Activated T-cell treated with anti-CD3 and anti-CD28 coated beads, Interleukin-2, amount 50 U/mL, for 72 hours (primary cell): Measurements from ENCODE around the gene GOT1. TPM values are rescaled to one million over a fixed set of nuclear protein-coding genes. Genes with fewer than 3 reads are reported as not detected.

ENCODE experiments used
- ATAC-seq, 2 donors: fragments of 150-1000 bp; cut with Tn5 transposase; replicated peaks in 1 of 2; 2 replicates each; pipeline ENCODE4 v1.10.0; 2021; ENCODE audit warnings: moderate library complexity in 2 of 2, mild to moderate bottlenecking in 1 of 2
- DNase-seq, 2 donors: peaks; one replicate each; pipeline ENCODE4 v3.0.0; 2021 to 2022; ENCODE audit warnings: mixed read lengths in 1 of 2
- H3K27ac Mint-ChIP-seq: one replicate; pipeline ENCODE4 v1.8.0; 2022; ENCODE audit warnings: mild to moderate bottlenecking, moderate library complexity, mixed read lengths
- H3K27me3 Mint-ChIP-seq: one replicate; pipeline ENCODE4 v1.8.0; 2022; ENCODE audit warnings: low read depth, mixed read lengths
- H3K36me3 Mint-ChIP-seq, 2 donors: one replicate each; pipeline ENCODE4 v1.8.0; 2022; ENCODE audit warnings: mixed read lengths in 2 of 2, mild to moderate bottlenecking in 1 of 2; ENCODE audit not compliant: insufficient read depth in 2 of 2
- H3K4me1 Mint-ChIP-seq: one replicate; pipeline ENCODE4 v1.8.0; 2022; ENCODE audit warnings: low read depth, mixed read lengths
- H3K4me3 Mint-ChIP-seq, 2 donors: one replicate each; pipeline ENCODE4 v1.8.0; 2022; ENCODE audit warnings: mild to moderate bottlenecking in 2 of 2, mixed read lengths in 2 of 2, moderate library complexity in 2 of 2
- H3K9me3 Mint-ChIP-seq, 2 donors: one replicate each; pipeline ENCODE4 v1.8.0; 2022; ENCODE audit warnings: mixed read lengths in 2 of 2
- total RNA-seq, 2 donors: library from RNA; stranded (reverse); gene quantifications; one replicate each; pipeline ENCODE4 v1.2.3, GENCODE V29; 2022

GOT1 gene
- total RNA-seq, 2 donors from 2014 or later, result 101 to 103 TPM

DNA sequence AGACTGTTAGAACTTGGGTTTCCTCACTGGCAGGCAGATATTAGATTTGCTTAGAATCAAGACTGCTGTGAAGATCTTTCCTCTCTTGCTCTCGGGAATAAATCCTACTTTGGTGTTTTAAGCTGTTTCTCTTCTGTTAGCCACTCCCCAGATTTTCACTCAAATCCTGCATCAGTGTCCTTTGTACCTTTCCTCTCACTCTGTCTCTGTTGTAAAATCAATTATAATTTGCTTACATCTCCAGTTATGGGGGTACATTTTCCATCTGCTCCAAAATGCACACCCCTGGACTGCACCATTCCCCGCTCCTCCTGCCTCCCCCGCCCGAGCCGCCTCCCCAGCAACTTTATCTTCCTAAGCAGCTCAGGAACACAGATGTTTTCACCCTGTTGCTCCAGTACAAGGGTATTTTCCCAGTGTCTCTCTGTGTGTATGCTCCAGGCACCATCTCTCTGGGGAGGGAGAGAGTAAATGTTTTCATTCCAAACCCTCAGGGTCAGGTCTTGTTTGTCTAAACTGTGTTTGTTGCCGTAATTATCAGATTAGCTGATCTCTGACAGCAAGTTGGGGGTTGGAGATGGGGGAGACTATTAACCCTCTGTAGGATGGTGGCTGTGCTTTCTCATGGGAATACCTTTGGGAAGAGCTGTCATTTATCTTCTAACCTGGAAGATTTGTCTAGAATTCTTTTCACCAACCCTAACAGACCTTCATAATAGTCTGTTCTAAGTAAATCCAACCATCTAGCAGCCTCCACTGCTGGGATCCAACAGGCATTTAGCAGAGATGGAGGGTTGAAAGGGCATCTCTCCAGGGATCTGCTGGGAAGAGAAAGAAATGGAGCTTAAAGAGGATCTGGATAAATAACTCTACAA lies 20.4 kb upstream of the GOT1 start:
- Mint-ChIP-seq H3K4me1 (no peaks in the 10 kb centered on the region), H3K27me3 (peaks cover 39% of the 10 kb centered on the region), H3K27ac (no peak overlapping the region), H3K4me3 (no peak overlapping the region), H3K9me3 (no peaks in the 10 kb centered on the region), H3K36me3 (no peaks in the 10 kb centered on the region)
- no peak for ATAC-seq
- no peak for DNase-seq

DNA sequence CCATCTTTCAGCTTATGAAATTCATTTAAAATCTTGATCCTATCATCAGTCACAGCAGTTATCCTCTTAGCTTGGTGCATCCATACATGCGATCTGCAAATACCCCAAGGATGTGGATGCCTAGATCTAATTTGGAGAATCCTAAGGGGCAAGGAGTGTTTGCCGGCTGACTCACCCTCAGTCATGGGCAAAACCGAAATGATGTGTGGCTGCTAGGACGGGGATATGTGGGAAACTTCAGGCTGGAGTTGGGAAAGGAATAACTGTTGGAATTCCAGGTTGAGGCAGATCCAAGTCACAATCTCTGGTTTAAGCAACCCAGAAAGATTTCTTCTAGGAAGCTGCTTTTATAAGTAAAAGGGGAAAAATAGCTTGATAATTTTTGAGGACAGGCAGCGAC lies 19.7 kb upstream of the GOT1 start:
- Mint-ChIP-seq H3K4me1 (no peaks in the 10 kb centered on the region), H3K27me3 (peaks cover 34% of the 10 kb centered on the region), H3K9me3 (no peaks in the 10 kb centered on the region), H3K27ac (no peak overlapping the region), H3K36me3 (no peaks in the 10 kb centered on the region), H3K4me3 (no peak overlapping the region)
- ATAC-seq (no peak), DNase-seq (no peak)

DNA sequence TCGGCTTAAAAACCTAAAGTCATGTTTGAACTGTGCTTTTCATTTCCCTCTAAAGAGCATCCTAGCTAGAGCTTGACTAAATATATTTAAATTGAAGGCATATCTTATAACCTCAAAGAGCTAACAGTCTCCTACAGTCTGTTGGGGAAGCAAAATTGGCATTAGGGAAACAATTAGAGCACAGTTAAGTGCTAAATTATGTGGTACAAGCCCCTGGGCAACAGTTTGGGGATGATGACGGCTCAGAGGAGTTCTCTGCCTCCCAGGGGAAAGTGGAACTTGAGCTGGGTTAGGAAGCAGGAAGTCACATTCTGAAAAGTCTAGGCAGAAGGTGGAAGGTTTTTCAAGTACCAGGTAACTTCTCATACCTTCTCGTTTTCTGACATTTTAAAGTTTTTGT lies 18.6 kb upstream of the GOT1 start:
- Mint-ChIP-seq H3K4me1 (no peaks in the 10 kb centered on the region), H3K9me3 (no peaks in the 10 kb centered on the region), H3K27me3 (peaks cover 26% of the 10 kb centered on the region), H3K27ac (no peak overlapping the region), H3K36me3 (no peaks in the 10 kb centered on the region), H3K4me3 (no peak overlapping the region)
- no peak for DNase-seq
- ATAC-seq, result no peak

DNA sequence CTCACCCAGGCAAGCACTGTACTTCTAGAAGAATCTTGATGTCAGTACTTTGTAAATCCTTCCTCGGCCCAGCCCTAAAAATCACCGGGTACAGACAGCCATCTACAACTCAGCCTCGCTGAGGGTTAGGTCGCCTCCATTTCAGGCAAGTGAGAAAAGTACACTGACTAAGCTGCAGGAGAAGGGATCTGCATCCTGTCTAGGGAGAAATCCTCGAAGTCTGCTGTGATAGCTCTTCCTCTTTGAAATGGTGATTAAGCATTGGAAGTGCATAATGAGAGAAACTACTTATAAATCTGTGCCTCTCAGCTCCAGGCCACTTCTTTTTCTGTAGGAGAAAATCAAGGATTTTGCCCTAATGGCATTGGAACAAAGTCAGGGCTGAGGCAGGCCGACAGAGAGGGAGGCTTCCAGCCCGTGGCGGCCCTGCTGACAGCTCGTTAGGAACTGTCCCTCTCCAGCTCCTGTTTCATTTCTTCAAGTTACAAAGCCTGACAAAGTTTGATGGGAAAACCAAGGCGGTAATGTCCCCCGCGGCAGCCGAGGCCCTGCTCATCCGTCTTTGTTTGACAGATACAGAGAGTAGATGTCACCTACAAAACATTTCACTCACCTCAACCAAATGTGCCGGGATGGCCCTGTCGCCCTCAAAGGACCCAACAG lies 14.1 kb upstream of the GOT1 start:
- H3K9me3 Mint-ChIP-seq, result no peaks in the 10 kb centered on the region

DNA sequence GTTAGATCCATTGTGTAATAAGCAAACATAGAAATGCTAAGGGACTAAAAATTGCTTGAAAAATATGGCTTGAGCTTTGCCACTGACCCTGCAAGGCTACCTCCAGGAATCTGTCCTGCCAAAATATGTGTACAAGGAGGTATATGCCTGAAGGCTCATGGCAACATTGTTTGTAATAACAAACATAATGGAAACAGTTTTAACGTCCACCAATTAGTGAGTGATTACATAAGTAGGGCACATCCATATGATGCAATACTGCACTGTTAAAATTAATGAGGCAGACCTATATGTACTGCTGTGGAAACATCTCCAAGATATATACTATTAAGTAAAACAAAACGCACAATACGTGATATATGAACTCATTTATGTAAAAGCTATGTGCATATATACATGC lies 13.1 kb upstream of the GOT1 start:
- H3K4me3 Mint-ChIP-seq, result no peak overlapping the region
- no peak for ATAC-seq
- no peak overlapping the region for H3K27ac Mint-ChIP-seq
- H3K4me1 Mint-ChIP-seq, result no peaks in the 10 kb centered on the region
- DNase-seq, result no peak
- H3K9me3 Mint-ChIP-seq, result no peaks in the 10 kb centered on the region
- no peaks in the 10 kb centered on the region for H3K27me3 Mint-ChIP-seq
- H3K36me3 Mint-ChIP-seq, result no peaks in the 10 kb centered on the region

More for the DNA sequence above, 14.1 kb upstream of the GOT1 start:
- peaks cover 6% of the 10 kb centered on the region for H3K27me3 Mint-ChIP-seq
- no peak overlapping the region for H3K4me3 Mint-ChIP-seq
- DNase-seq (no peak), ATAC-seq (no peak)
- H3K27ac Mint-ChIP-seq, result no peak overlapping the region
- no peaks in the 10 kb centered on the region for H3K36me3 Mint-ChIP-seq
- no peaks in the 10 kb centered on the region for H3K4me1 Mint-ChIP-seq

DNA sequence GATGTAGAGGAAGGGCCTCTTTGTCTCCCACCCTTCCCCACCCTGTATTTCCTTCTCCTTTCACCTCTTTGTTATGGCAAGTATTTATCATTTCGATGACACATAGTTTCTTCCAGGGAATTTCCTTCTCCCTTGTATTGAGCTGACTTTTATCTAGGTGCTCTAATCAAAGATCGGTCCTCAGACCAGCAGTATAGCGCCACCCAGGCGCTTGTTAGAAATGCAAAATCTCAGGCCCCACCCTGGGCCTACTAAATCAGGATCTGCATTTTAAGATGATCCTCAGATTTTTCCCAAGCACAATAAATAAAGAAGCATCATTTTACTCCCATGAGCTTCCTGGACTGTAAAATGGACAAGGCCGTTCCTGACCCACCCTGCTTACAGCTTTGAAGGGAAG lies 12.0 kb upstream of the GOT1 start:
- no peak overlapping the region for H3K27ac Mint-ChIP-seq
- H3K36me3 Mint-ChIP-seq, result no peaks in the 10 kb centered on the region
- H3K4me1 Mint-ChIP-seq, result no peaks in the 10 kb centered on the region
- no peaks in the 10 kb centered on the region for H3K9me3 Mint-ChIP-seq
- H3K27me3 Mint-ChIP-seq, result no peaks in the 10 kb centered on the region
- DNase-seq (no peak), ATAC-seq (no peak)
- no peak overlapping the region for H3K4me3 Mint-ChIP-seq

DNA sequence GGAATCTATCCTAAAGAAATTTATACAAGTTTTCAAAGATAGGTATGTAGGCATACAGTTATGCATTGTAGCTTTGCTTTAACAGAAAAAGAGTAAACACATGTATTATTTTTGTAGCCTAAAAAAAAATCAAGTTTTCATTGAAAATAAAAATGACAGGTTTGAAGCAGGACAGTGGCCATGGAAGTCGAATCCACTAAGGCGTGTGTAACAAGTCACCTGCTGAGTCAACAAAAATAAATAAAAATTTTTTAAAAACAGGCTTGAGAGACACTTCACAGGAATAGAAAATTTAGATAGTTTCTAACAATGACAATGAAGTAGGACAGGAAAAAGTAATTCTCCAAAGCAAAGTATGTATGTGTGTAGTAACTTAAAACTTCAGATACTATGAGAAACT lies 8.5 kb upstream of the GOT1 start:
- H3K27ac Mint-ChIP-seq, result no peak overlapping the region
- H3K4me3 Mint-ChIP-seq, result no peak overlapping the region
- no peaks in the 10 kb centered on the region for H3K36me3 Mint-ChIP-seq
- DNase-seq (no peak), ATAC-seq (no peak)
- peaks cover 6% of the 10 kb centered on the region for H3K4me1 Mint-ChIP-seq
- H3K9me3 Mint-ChIP-seq, result no peaks in the 10 kb centered on the region
- no peaks in the 10 kb centered on the region for H3K27me3 Mint-ChIP-seq

DNA sequence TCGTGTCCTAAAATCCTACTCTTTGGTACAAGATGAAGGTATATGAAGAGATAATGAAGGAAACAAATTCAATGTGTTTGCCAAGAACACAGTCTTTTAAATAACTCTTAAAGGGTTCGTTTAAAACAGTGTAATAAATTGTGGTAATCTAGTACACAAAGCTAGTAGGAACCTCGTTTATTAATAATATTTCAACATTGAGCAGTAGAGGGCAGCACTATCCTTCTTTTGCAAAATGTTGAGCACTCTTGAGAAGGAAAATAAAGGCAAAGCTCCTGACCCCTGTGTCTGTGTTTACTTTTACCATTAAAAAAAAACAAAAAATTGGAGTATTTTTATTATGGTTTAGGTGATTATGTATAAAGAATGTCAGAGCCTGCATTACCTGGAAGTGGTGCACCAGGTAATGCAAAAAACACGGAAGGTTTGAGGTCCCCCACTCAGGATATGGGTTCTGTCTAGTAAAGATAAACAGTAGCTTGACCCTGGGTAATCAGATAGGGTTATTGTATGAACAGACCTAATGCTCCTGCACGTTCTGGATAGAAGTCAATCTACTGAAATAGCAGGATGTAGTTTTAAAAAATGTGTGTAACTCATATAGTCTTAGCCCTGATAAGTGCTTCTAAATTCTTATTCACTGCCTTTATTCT lies 5.7 kb upstream of the GOT1 start:
- H3K9me3 Mint-ChIP-seq, result no peaks in the 10 kb centered on the region
- H3K4me3 Mint-ChIP-seq, result no peak overlapping the region
- ATAC-seq, result no peak
- DNase-seq, result no peak
- peaks cover 3 to 4% of the 10 kb centered on the region in 2 donors for H3K36me3 Mint-ChIP-seq
- H3K27me3 Mint-ChIP-seq, result no peaks in the 10 kb centered on the region
- peaks cover 20% of the 10 kb centered on the region for H3K4me1 Mint-ChIP-seq
- H3K27ac Mint-ChIP-seq, result no peak overlapping the region

DNA sequence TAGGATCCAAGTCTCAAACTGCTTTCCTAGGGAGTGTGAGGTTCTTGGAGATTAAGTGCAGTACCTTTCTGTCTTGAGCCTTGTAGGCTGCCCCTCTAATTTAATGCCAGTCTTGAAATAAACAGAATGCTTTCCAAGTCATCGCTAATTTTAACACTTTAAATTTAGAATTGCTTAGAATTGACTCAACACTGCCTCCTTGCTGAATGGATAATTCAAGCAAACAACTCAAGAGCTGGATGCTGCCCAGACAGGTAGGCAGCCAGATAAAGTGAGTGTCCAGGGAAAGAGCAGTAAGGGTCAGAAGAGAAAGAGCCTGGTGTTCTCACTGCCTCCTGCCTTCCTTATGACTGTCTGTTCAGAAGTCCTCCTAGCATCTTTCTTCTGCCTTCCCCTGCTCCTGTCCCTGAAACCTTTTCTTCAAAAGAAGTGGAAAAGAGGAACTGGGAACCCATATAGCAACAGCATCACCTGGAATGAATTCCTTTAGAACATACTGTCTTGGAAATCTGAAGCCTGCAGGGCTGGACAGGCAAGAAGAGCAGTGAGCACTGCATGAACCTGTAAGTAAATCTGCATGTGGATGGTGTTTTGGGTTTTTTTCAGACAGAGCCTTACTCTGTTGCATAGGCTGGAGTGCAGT lies 3.1 kb upstream of the GOT1 start:
- ATAC-seq (no peak), DNase-seq (no peak)
- Mint-ChIP-seq H3K9me3 (no peaks in the 10 kb centered on the region), H3K4me1 (peaks cover 40% of the 10 kb centered on the region), H3K27ac (no peak overlapping the region), H3K27me3 (no peaks in the 10 kb centered on the region), H3K4me3 (no peak overlapping the region), H3K36me3 (peaks cover 8 to 11% of the 10 kb centered on the region in 2 donors)

DNA sequence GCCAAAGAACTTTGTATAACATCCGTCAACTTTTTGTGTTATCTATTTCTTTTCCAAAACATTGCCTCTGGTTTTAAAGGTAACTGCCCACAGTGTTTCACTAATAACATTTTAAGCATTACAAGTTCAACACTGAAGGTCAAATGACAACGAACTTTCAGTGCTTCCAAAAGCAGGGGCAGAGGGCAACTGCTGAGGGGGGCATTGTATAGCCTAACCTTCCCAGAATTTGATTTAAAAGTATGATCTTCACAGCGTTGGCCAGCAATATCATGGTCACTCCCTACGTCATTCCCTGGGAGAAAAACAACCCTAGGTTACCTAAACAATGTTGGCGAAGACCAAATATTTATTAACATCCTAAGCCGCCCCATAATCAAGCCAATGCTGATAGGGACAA lies 2.5 kb upstream of the GOT1 start:
- Mint-ChIP-seq H3K36me3 (peaks cover 8 to 11% of the 10 kb centered on the region in 2 donors), H3K27ac (no peak overlapping the region), H3K4me3 (no peak overlapping the region), H3K4me1 (peaks cover 42% of the 10 kb centered on the region), H3K9me3 (no peaks in the 10 kb centered on the region), H3K27me3 (no peaks in the 10 kb centered on the region)
- DNase-seq, result no peak
- no peak for ATAC-seq

DNA sequence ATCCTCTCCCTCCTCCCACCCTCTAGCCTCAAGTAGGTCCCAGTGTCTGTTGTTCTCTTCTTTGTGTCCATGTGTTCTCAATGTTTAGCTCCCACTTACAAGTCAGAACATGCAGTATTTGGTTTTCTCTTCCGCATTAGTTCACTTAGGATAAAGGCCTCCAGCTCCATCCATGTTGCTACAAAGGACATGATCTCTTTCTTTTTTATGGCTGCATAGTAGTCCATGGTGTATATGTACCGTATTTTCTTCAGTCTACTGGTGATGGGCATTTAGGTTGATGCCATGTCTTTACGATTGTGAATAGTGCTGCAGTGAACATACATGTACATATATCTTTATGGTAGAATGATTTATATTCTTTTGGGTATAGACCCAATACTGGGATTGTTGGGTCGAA lies 1.6 kb upstream of the GOT1 start:
- Mint-ChIP-seq H3K9me3 (no peaks in the 10 kb centered on the region), H3K4me1 (peaks cover 49% of the 10 kb centered on the region), H3K27ac (peak overlapping the region; percentile 18), H3K27me3 (no peaks in the 10 kb centered on the region), H3K36me3 (peaks cover 8 to 11% of the 10 kb centered on the region in 2 donors), H3K4me3 (peak overlapping the region; percentile 98 to 100)
- no peak for ATAC-seq
- no peak for DNase-seq

DNA sequence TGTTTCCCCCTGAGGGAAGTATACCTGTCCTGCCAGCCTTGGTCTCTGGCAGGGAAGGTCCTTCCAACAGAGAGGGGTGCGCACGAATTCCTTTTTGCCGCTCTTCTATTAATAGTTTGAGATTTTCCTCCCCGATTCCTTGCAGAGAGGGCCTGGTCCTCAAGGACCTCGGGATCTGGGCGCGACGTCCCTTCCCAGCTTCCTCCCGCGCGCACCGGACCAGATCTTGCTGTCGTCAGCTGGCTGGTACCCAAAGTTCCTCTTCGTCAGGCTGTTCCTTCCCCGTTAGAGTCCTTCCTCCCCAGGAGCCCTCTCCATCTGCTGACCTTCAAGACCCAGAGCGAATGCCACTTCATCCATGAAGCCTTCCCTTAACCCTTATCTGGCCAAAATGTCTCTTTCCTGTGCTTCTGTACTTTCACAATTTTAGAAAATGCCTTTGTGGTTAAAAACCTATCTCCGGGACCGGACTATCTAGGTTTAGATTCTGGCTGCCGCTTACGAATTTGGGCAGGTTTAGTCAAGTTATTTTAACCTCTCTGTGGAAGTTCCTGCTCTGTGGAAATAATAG lies 851 bp upstream of the GOT1 start:
- no peaks in the 10 kb centered on the region for H3K9me3 Mint-ChIP-seq
- ATAC-seq, result no peak
- peak overlapping the region; percentile 94 for H3K27ac Mint-ChIP-seq
- peak in 1 of 2 donors; percentile 30 for DNase-seq
- peak overlapping the region; percentile 98 to 100 for H3K4me3 Mint-ChIP-seq
- H3K27me3 Mint-ChIP-seq, result no peaks in the 10 kb centered on the region
- peaks cover 8 to 11% of the 10 kb centered on the region in 2 donors for H3K36me3 Mint-ChIP-seq
- peaks cover 49% of the 10 kb centered on the region for H3K4me1 Mint-ChIP-seq

DNA sequence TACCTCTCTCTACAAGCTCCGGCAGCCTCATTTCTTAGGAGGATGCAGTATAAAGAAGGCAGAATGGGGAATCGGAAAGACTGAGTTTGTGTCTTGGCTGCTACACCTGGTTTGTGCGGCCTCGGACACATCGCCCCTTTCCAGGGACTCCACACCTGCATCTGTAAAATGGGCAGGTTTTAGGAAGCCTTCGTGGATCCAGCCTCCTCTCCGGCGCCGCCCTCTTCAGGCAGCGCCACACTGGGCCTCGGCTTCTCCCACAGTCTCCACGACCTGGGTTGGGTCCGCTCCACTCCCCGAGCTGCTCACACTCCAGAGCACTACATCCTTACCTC lies 341 bp downstream of the GOT1 start:
- Mint-ChIP-seq H3K27me3 (no peaks in the 10 kb centered on the region), H3K27ac (peak overlapping the region; percentile 100), H3K36me3 (peaks cover 11 to 16% of the 10 kb centered on the region in 2 donors), H3K4me1 (peaks cover 49% of the 10 kb centered on the region), H3K9me3 (no peaks in the 10 kb centered on the region), H3K4me3 (peak overlapping the region; percentile 98 to 100)
- ATAC-seq (peak in 1 of 2 donors; percentile 16), DNase-seq (no peak)
